OCI-LY1 (cell line): ENCODE results near the gene UBASH3B.

Experiments used
- EZH2 ChIP-seq: fragments of 200-600 bp; sonication (generic), shearing (Covaris generic); IDR thresholded peaks from 2 replicates; pipeline ENCODE4 v1.8.0; 2017; ENCODE audit warnings: borderline replicate concordance, mixed run types, mild to moderate bottlenecking, antibody characterized with exemption, low read length, moderate library complexity, mixed read lengths
- TF ChIP-seq, protein P1 (sequence below): fragments of 200-600 bp; sonication (generic), shearing (Covaris generic); IDR thresholded peaks from 2 replicates; pipeline ENCODE4 v1.5.1; 2017; ENCODE audit warnings: mild to moderate bottlenecking, antibody characterized with exemption, low read length, moderate library complexity, mixed read lengths

DNA sequence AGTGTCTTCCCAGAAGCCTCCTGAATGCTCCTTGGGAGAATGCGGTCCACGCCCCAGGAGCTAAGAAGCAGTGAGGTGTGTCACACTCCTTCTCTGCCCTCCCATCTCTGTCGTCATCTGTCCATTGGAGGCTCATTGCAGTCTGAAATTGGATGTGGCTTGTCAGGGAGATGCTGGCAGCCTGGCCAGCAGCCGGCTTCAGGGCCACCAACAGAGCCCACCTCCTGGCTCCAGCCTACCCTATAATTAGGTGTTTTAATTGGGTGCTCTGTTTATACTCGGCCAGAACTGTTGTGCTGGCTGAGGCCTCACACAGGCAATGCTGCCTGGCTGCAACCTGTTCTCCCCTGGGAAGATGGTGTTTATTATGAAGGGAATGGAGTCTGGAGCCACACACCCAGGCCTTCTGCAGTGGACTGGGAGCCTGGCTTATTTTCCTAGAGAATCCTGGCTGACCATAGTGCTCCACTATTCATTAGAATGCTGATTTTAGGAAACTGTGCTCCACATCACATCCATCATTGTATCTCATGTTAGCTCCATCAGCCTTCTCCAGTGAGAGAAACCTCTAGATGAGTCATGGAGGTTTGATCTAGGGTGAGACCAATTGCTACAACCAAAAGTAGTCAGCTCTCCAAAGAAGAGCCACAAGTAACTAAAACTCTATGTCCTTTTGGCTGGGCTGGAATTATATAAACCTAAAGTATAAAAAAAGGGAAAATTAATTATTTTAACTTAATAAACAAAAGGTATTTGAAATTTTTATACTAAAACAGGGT lies 96.0 kb downstream of the UBASH3B start:
- TF ChIP-seq, protein P1, sequence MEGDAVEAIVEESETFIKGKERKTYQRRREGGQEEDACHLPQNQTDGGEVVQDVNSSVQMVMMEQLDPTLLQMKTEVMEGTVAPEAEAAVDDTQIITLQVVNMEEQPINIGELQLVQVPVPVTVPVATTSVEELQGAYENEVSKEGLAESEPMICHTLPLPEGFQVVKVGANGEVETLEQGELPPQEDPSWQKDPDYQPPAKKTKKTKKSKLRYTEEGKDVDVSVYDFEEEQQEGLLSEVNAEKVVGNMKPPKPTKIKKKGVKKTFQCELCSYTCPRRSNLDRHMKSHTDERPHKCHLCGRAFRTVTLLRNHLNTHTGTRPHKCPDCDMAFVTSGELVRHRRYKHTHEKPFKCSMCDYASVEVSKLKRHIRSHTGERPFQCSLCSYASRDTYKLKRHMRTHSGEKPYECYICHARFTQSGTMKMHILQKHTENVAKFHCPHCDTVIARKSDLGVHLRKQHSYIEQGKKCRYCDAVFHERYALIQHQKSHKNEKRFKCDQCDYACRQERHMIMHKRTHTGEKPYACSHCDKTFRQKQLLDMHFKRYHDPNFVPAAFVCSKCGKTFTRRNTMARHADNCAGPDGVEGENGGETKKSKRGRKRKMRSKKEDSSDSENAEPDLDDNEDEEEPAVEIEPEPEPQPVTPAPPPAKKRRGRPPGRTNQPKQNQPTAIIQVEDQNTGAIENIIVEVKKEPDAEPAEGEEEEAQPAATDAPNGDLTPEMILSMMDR: no peak
- TF ChIP-seq EZH2: no peak
